A673 (cell line): ENCODE results near the gene TJAP1. TPM values are rescaled to one million over a fixed set of nuclear protein-coding genes. Genes with fewer than 3 reads are reported as not detected.

Experiments
- BruUV-seq: library from RNA; stranded (reverse); fragments of 400-500 nt; replicated peaks from 2 replicates; lab custom pipeline; 2021; lab: Mats Ljungman, UMichigan
- CTCF ChIA-PET: fragments of 300-600 bp; sonication (Branson Sonifier 250); formaldehyde crosslinking; loops from one replicate; lab custom pipeline; 2022; ENCODE audit warnings: antibody characterized with exemption; lab: Charles Lee
- POLR2A ChIA-PET: fragments of 300-600 bp; sonication (Branson Sonifier 250); formaldehyde crosslinking; loops from one replicate; lab custom pipeline; 2022; ENCODE audit warnings: antibody characterized with exemption; ENCODE audit not compliant: low non-redundant PET; lab: Charles Lee
- DNase-seq: peaks from one replicate; pipeline ENCODE4 v3.0.0-alpha.2; 2015; ENCODE audit warnings: low spot score
- H3K27ac ChIP-seq: fragments of 200-600 bp; sonication (generic); 2 replicates; pipeline ENCODE4 v1.5.1; 2016; ENCODE audit warnings: mixed run types, low read depth, mild to moderate bottlenecking, mixed read lengths, antibody characterized with exemption, low read length; ENCODE audit not compliant: poor library complexity, severe bottlenecking
- H3K27me3 ChIP-seq: fragments of 200-600 bp; sonication (generic); replicated peaks from 2 replicates; pipeline ENCODE4 v1.6.1; 2017; ENCODE audit warnings: mixed run types, low read depth, mild to moderate bottlenecking, mixed read lengths, antibody characterized with exemption, low read length; ENCODE audit not compliant: insufficient read depth, poor library complexity
- H3K36me3 ChIP-seq: fragments of 200-600 bp; sonication (generic); 2 replicates; pipeline ENCODE4 v1.6.1; 2016; ENCODE audit warnings: mixed run types, mild to moderate bottlenecking, mixed read lengths, antibody characterized with exemption, low read length; ENCODE audit not compliant: insufficient read depth, poor library complexity, severe bottlenecking
- H3K4me1 ChIP-seq: fragments of 200-600 bp; sonication (generic); 2 replicates; pipeline ENCODE4 v1.6.1; 2017; ENCODE audit warnings: mixed run types, mild to moderate bottlenecking, mixed read lengths, antibody characterized with exemption, low read length; ENCODE audit not compliant: insufficient read depth, poor library complexity, severe bottlenecking
- H3K4me3 ChIP-seq: fragments of 200-600 bp; sonication (generic); 2 replicates; pipeline ENCODE4 v1.5.1; 2016; ENCODE audit warnings: low read depth, mixed run types, mild to moderate bottlenecking, mixed read lengths, low read length; ENCODE audit not compliant: poor library complexity, severe bottlenecking
- H3K9me3 ChIP-seq: fragments of 200-600 bp; sonication (generic); 2 replicates; pipeline ENCODE4 v1.6.1; 2016; ENCODE audit warnings: mixed run types, low read depth, mild to moderate bottlenecking, mixed read lengths, antibody characterized with exemption, low read length; ENCODE audit not compliant: poor library complexity, severe bottlenecking
- CTCF ChIP-seq: fragments of 300-800, 200-600 bp; sonication (generic); conservative IDR thresholded peaks from 2 replicates; pipeline ENCODE4 v1.5.1; 2017; ENCODE audit warnings: low read depth, mild to moderate bottlenecking, antibody characterized with exemption, low read length, moderate library complexity, mixed read lengths
- EZH2 ChIP-seq: fragments of 200-600 bp; sonication (generic); IDR thresholded peaks from 2 replicates; pipeline ENCODE4 v1.6.1; 2017; ENCODE audit warnings: borderline replicate concordance, low read depth, mild to moderate bottlenecking, mixed read lengths, antibody characterized with exemption, low read length; ENCODE audit not compliant: poor library complexity, severe bottlenecking
- intact Hi-C: fragments of 100-400 bp; cut with micrococcal nuclease; formaldehyde crosslinking; loops from one replicate; pipeline ENCODE4 v1.10.0; 2022; ENCODE audit not compliant: unreplicated experiment
- total RNA-seq: library from RNA; stranded (reverse); gene quantifications from 2 replicates; pipeline ENCODE4 v1.2.3, GENCODE V29; 2021

TJAP1 gene
- total RNA-seq, 1 experiment from 2014 or later, result 46.0 TPM

- intact Hi-C loops, result loop anchor here (10.0 kb wide), 1 partner anchor 245 kb away; no protein-coding TSS in a partner anchor
- POLR2A ChIA-PET, result interaction anchor here (0.6 kb wide), 1 partner anchor 337 kb away, joined by 3 read pairs; no protein-coding TSS in a partner anchor
Measured at GRCh38 chr6:43509984-43510826, 32.8 kb downstream of the TJAP1 start, which contains the start of gene LRRC73. TSS of gene LRRC73 (minus strand) at chr6:43510346. CDS start at chr6:43509785, 561 bp downstream.

DNA sequence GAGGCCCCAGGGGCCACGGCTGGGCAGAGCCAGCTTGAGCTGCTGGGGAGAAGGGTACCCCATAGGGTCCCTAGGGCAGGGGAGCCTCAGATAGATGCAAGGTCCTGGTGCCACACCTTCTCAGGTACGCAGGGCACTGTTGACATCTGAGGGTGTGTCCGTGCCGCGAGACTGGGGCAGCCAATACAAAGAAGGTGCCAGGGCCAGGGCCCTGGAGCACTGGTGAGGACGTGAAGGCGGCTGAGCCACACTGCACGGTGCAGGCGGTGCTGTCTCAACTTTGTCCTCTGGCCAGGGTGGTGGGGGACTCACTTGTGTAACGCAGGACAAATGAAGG, 33.4 kb downstream of the TJAP1 start:
- H3K4me1 ChIP-seq, result peaks cover 6% of the 10 kb centered on the region
- H3K4me3 ChIP-seq, result peak overlapping the region; percentile 78
- POLR2A ChIA-PET, result no interaction called here
- H3K36me3 ChIP-seq, result peaks cover 43% of the 10 kb centered on the region
- DNase-seq, result no peak
- intact Hi-C loops, result no loop called here
- H3K27ac ChIP-seq, result peak overlapping the region; percentile 54
- H3K27me3 ChIP-seq, result no peaks in the 10 kb centered on the region
- TF ChIP-seq CTCF, result no peak
- TF ChIP-seq EZH2, result no peak
- BruUV-seq, result no TSS peak
- CTCF ChIA-PET, result no interaction called here
- H3K9me3 ChIP-seq, result no peaks in the 10 kb centered on the region

More at GRCh38 chr6:43509984-43510826, 32.8 kb downstream of the TJAP1 start, which contains the start of gene LRRC73:
- Histone ChIP-seq H3K4me1 (peaks cover under 1% of the 10 kb centered on the region), H3K36me3 (peaks cover 40% of the 10 kb centered on the region), H3K4me3 (peak within 1 kb of the TSS; percentile 78), H3K9me3 (no peaks in the 10 kb centered on the region), H3K27me3 (no peaks in the 10 kb centered on the region), H3K27ac (peak within 1 kb of the TSS; percentile 54)
- no peak for TF ChIP-seq CTCF
- no peak for TF ChIP-seq EZH2
- peak; percentile 77 for DNase-seq
- CTCF ChIA-PET, result interaction anchor here (1.0 kb wide), 2 partner anchors 18 to 55 kb away, joined by 4 to 5 read pairs; partner anchors contain the start of gene DLK2
- no TSS peak for BruUV-seq

GRCh38 chr6:43511824-43512415, 34.5 kb downstream of the TJAP1 start:
- Histone ChIP-seq H3K4me3 (no peak overlapping the region), H3K9me3 (no peaks in the 10 kb centered on the region), H3K27me3 (no peaks in the 10 kb centered on the region), H3K4me1 (peaks cover 12% of the 10 kb centered on the region), H3K27ac (no peak overlapping the region), H3K36me3 (peaks cover 43% of the 10 kb centered on the region)
- CTCF ChIA-PET, result no interaction called here
- no TSS peak for BruUV-seq
- DNase-seq, result no peak
- POLR2A ChIA-PET, result no interaction called here
- intact Hi-C loops, result no loop called here
- no peak for TF ChIP-seq CTCF
- no peak for TF ChIP-seq EZH2
